Left lung (tissue), 10 donors: Measurements from ENCODE around the gene PCNT. TPM values are rescaled to one million over a fixed set of nuclear protein-coding genes. Genes with fewer than 3 reads are reported as not detected.

Source experiments
- ATAC-seq: fragments of 200-7000 bp; cut with Tn5 transposase; one replicate; pipeline ENCODE4 v1.9.1; 2020; ENCODE audit warnings: moderate library complexity
- DNase-seq, 4 donors: peaks; one replicate each; pipeline ENCODE4 v3.0.0-alpha.2; 2013 to 2020
- H3K27ac ChIP-seq, 2 donors: fragments of 200-600 bp; sonication (generic) in 1 of 2; one replicate each; pipeline versions ENCODE4 v1.5.0 to v1.8.0; 2020 to 2021
- H3K27me3 ChIP-seq, 2 donors: fragments of 200-600 bp; sonication (generic) in 1 of 2; one replicate each; pipeline versions ENCODE4 v1.5.0 to v1.8.0; 2020 to 2021
- H3K36me3 ChIP-seq, 2 donors: fragments of 200-600 bp; sonication (generic) in 1 of 2; one replicate each; pipeline versions ENCODE4 v1.5.0 to v1.8.0; 2020 to 2021
- H3K4me1 ChIP-seq, 2 donors: fragments of 200-600 bp; one replicate each; pipeline ENCODE4 v1.8.0; 2021
- H3K4me3 ChIP-seq, 2 donors: fragments of 200-600 bp; sonication (generic) in 1 of 2; one replicate each; pipeline versions ENCODE4 v1.5.0 to v1.8.0; 2020 to 2021; ENCODE audit warnings: mild to moderate bottlenecking in 1 of 2
- H3K9me3 ChIP-seq, 2 donors: fragments of 200-600 bp; sonication (generic) in 1 of 2; one replicate each; pipeline versions ENCODE4 v1.5.0 to v1.8.0; 2020 to 2021
- CTCF ChIP-seq, 2 donors: fragments of 200-600 bp; sonication (generic) in 1 of 2; IDR thresholded peaks; one replicate each; pipeline versions ENCODE4 v1.5.0 to v1.8.0; 2021; ENCODE audit warnings: antibody characterized with exemption in 2 of 2
- intact Hi-C, 2 donors: fragments of 100-400 bp; cut with DNase I; formaldehyde crosslinking; loops; one replicate each; pipeline versions ENCODE4 v1.11.2 to v1.14.2; 2022
- polyA plus RNA-seq, 6 donors: library from polyadenylated mRNA; unstranded; fragments of 120-200 nt; gene quantifications; one replicate each; pipeline ENCODE4 v1.2.1, GENCODE V29; 2013; ENCODE audit not compliant: insufficient read length in 6 of 6
- total RNA-seq, 2 donors: library from RNA; stranded (reverse); fragmentation: NEBNext Ultra II Directional; extraction: Animal tissue kit (Norgen Biotek cat#: 25700); gene quantifications; one replicate each; pipeline ENCODE4 v1.2.1, GENCODE V29; 2021
- donor health status: DM: no; HTN: yes; CAD: no.
- donor health status: DM: no; HTN: no; CAD: no.

The PCNT gene
- total and polyA plus RNA-seq, 8 donors, result 25.7 to 35.4 (median 32.4) TPM

DNA sequence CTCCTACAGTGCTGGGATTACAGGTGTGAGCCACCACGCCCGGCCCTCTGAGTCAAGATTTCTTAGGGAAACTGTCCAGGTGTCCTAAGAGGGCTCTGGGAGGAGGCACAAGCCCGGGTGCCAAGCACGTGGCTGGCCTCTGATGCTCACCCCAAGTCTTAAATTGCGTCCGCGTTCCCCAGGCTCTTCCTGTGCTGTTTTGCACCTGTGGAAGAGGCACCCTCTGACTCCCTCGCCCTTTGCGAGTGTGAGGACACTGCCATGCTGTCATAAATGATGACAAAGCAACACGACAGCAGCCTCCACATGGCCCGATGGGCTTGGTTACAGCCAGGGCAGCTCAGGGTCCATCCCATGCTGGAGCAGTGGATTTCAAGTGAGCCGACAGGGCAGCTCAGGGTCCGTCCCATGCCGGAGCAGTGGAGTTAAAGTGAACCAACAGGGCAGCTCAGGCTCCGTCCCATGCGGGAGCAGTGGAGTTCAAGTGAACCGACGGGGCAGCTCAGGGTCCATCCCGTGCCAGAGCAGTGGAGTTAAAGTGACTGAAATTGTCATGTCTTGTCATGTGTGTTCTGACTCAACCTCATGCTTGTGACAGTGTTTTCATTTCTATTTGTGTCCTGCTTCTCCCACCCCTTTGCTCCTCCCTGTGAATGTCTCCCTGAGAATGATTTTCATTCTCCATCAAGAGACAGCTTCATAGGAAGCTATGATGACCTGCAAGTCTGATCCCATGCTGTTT lies 33.9 kb downstream of the PCNT start:
- intact Hi-C loops, result no loop called here
- Histone ChIP-seq H3K4me1 (no peaks in the 10 kb centered on the region), H3K36me3 (peaks cover 0 to 94% of the 10 kb centered on the region in 2 donors)

DNA sequence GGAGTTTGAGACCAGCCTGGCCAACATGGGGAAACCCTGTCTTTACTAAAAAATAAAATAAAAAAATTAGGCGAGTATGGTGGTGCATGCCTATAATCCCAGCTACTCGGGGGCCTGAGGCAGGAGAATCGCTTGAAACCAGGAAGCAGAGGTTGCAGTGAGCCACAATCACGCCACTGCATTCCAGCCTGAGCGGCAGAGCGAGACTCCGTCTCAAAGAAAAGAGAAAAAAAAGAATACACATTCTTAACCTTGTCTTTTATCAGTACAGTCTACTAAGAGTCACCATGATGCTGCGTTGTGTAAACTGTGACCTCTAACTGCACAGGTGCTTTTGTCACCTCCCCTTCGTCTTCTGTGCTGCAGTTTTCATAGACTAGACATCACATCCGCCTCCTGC lies 37.2 kb downstream of the PCNT start:
- H3K27me3 ChIP-seq, result no peaks in the 10 kb centered on the region
- no peak overlapping the region for H3K4me3 ChIP-seq
- ATAC-seq, result no peak
- H3K27ac ChIP-seq, result no peak overlapping the region
- peaks cover 0 to 86% of the 10 kb centered on the region in 2 donors for H3K36me3 ChIP-seq
- H3K4me1 ChIP-seq, result no peaks in the 10 kb centered on the region
- intact Hi-C loops, result no loop called here
- no peaks in the 10 kb centered on the region for H3K9me3 ChIP-seq
- DNase-seq, result peak in 1 of 4 donors; percentile 9
- no peak for TF ChIP-seq CTCF (IDR thresholded peaks at IDR 0.05)

More for the DNA sequence above, 33.9 kb downstream of the PCNT start:
- Histone ChIP-seq H3K9me3 (no peaks in the 10 kb centered on the region), H3K27ac (no peak overlapping the region), H3K4me3 (no peak overlapping the region), H3K27me3 (no peaks in the 10 kb centered on the region)
- no peak for ATAC-seq
- DNase-seq, result peak in 1 of 4 donors; percentile 65
- TF ChIP-seq CTCF (IDR thresholded peaks at IDR 0.05), result no peak

DNA sequence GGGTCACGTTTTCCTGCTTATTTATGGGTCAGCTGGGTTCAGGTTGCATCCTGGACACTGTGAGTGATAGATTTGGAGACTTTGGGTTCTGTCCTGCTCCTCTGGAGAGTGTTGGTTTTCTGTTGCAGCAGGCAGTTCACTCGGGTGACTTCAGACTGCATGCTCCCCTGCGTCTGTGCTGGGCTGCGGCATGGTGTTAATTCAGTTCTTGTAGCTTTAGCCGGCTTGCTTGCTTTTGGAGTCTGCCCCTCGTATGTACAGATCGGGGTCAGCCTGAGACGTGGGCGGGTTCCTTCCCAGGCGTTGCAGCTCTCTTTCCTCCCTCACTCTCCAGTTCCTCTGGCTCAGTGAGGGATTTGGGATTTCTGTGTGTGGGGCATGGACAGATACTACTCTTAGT lies 38.0 kb downstream of the PCNT start:
- ATAC-seq (no peak), DNase-seq (peak in 1 of 4 donors; percentile 16)
- Histone ChIP-seq H3K4me3 (no peak overlapping the region), H3K27me3 (no peaks in the 10 kb centered on the region), H3K36me3 (peaks cover 0 to 86% of the 10 kb centered on the region in 2 donors), H3K9me3 (no peaks in the 10 kb centered on the region), H3K4me1 (no peaks in the 10 kb centered on the region), H3K27ac (no peak overlapping the region)
- intact Hi-C loops, result no loop called here
- TF ChIP-seq CTCF (IDR thresholded peaks at IDR 0.05), result no peak

- H3K4me3 ChIP-seq, result no peak overlapping the region
- no peak overlapping the region for H3K27ac ChIP-seq
- H3K36me3 ChIP-seq, result peaks cover 0 to 86% of the 10 kb centered on the region in 2 donors
- DNase-seq (peak in 1 of 4 donors; percentile 43), ATAC-seq (no peak)
- no peaks in the 10 kb centered on the region for H3K4me1 ChIP-seq
- H3K27me3 ChIP-seq, result no peaks in the 10 kb centered on the region
- no peak for TF ChIP-seq CTCF (IDR thresholded peaks at IDR 0.05)
- intact Hi-C loops, result no loop called here
- no peaks in the 10 kb centered on the region for H3K9me3 ChIP-seq
These were observed 39.0 kb downstream of the PCNT start for GRCh38 chr21:46362946-46363345.

GRCh38 chr21:46363698-46364097 lies 39.7 kb downstream of the PCNT start:
- intact Hi-C loops, result no loop called here
- no peak for TF ChIP-seq CTCF (IDR thresholded peaks at IDR 0.05)
- DNase-seq (peak in 1 of 4 donors; percentile 76), ATAC-seq (no peak)
- peaks cover 0 to 6% of the 10 kb centered on the region in 2 donors for H3K4me1 ChIP-seq
- no peak overlapping the region for H3K27ac ChIP-seq
- no peak overlapping the region for H3K4me3 ChIP-seq
- H3K36me3 ChIP-seq, result peaks cover 0 to 84% of the 10 kb centered on the region in 2 donors
- H3K27me3 ChIP-seq, result no peaks in the 10 kb centered on the region
- H3K9me3 ChIP-seq, result no peaks in the 10 kb centered on the region
